Stimulated activated naive CD4-positive, alpha-beta T cell treated with Interleukin-2 at 50 U/mL for 16 hours (primary cell): ENCODE data around the gene MBNL2.
A peak's percentile ranks its signal among the peaks of the same experiment; 100 is the strongest.

ENCODE experiments used
- DNase-seq: peaks from one replicate; lab custom pipeline; 2025; lab: John Stamatoyannopoulos, UW

Gene MBNL2

DNA sequence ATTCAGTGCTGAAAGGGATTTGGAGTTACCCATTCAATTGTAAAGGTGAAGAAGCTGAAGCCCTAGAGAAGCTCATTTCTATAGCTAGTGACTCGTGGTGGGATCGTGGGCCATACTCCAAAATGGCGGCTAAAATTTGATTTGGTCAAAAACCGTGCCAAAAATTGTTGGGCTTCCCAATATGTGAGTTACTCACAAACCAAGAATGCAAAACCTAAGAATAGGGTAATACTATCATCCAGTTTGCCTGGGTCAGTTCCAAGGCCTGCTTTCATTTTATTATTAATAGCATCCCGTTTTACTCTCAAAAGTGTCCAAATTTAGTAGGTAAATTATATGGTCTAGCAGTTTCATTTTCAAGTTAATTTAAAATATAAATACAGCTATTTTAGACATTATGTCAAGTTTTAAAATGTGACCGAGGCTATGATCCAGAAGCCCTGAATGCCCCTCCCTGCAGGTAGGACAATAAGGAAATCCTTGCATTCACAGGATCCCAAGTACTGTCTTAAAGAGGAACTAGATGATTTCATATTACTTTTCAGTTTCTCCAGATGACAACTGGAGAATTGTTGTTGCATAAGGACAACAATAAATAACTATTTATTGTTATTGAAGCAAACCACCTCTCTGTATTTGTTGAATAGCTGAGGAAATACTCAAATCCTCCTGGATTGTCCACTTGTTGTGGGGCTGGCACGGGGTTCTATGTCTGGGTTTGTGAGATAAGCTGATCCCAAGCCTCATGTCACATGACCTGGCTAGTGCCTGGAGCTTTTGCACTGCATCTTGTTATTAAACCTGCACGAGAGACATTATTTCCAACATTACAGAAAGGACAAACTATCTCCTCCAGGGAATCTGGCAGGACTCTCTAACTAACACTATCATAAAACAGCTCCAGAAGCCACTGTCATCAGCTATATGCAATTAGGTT, 200.3 kb downstream of the MBNL2 start:
- DNase-seq = no peak

DNA sequence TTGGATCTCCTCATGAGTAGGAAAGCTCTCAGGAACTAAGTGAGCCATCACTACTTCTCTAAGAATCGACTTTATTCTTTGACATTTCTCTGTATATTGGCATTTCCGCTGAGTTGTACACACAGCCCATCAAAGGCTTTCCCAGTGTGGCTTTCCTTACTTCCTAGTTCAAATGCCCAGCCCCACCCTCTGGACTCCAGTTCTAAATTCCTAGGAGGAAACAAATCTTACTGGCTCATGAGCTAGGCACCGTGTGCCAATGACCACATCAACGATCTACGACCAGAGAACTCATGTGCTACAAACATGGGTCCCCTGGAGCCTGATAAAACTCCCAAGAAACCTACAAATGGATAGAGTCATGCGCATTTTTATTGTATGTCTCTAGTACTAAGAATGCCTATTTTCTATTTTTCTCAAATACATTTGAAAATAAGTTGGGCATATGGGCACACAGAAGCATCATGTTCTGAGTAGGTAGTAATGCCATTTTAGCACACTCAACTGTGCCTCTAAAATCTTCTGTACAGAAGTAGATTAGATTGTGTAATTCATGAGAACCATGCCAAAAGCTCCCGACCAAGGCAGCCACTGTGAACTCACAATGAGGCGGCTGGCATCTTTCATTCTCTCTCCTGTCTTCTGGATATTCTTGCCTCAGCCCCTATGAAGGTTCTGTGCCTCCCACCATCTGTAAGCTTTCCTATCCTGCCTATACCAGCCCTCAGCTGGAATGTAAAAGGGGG, 201.3 kb downstream of the MBNL2 start:
- no peak for DNase-seq

DNA sequence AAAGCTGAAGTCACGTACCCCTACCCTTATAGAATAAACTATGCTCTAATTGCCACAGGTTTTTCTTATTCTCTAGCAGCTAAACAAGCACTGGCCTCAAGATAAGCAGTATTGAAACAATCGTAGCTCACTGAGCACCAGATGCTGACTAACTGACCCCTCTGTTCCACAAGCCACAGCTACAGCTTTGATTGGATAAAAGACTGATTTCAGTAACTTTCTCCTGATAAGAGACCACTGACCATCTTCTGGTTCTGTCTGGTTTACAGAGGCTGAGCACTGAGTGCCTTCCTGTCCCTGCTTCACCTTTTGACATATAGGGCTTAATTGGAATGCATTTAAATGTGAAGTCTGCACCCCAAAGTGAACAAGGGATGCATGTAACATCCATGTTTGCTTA, 203.5 kb downstream of the MBNL2 start:
- DNase-seq = no peak

DNA sequence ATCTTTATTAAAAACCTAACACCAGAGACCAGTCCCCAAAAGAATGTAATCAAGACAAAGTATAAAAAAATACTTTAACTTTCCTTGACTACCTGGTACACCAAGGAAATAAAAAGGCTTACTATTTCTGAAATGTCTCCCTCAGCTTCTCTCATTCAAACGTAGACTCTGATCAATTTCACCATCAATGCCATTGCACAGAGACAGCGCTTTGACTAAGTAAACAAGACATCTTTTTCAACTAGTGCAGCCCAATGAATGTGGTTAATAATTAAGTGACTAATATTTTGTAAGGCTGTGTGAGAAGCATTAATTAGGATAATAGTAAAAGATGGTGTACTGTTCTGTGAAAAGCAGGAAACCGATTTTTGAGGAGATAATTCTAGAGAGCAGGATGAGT, 204.6 kb downstream of the MBNL2 start:
- no peak for DNase-seq

DNA sequence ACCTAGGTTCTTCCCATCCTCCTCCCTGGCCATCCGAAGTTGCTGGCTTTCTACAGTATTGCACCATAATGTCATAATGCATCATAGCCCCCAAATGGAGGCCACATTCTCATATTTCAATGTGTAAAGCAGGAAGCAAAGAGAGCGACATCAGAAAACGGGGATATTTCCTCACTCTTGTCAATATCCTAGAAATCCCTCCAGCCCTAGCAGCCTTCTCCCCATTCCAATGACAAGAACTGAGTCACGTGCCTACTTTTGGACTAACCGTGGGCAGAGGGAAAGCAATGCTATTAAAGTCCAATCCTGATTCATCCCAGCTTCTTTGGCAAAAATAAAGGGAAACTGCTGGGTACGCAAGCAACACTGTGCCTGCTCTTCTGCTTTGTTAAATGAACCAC, 207.5 kb downstream of the MBNL2 start:
- DNase-seq = no peak

DNA sequence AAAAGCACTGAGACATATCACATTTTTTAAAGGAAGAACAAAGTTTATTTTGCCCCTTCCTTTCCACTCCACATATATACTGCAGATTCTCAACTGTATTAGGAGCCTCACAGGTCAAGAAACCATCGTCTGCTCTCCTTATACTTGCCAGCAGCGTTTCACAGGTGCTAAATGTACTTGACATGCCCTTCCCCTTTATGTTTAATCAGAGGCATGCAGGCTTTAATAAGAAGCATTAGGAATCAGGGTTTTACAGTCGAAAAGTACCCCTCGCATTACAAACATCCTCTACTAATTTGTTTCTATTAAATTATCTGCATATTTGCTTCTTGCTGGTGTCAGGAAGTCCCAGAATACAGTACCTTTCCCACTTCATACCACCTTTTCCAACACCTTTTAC, 208.2 kb downstream of the MBNL2 start:
- DNase-seq = no peak

DNA sequence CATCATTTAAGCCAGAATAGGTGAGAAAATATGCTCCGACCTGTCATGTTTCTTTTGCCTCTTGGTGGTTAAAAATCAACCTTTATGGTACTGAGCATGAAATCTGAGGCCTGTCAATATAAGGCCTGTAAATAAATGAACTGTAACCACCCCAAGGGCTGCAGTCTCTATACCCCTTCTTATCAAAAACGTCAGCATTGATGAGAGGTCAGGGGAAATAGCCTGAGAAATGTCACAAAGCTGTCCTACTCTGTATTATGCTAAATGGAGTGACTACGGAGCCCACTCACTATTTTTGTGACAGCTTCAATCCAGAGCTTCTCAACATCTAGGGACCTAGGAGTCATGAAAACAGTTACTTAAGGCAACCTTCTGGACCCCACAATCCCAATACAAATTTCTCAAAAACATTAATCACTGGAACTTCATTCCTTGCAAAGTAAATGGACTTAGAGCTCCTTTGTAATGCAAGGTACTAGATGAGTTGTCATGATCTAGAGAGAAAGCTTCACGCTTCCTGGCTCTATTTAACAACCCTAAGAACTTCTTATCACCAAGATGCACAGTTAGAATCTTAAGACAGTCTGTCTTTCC, 209.1 kb downstream of the MBNL2 start:
- DNase-seq = no peak

DNA sequence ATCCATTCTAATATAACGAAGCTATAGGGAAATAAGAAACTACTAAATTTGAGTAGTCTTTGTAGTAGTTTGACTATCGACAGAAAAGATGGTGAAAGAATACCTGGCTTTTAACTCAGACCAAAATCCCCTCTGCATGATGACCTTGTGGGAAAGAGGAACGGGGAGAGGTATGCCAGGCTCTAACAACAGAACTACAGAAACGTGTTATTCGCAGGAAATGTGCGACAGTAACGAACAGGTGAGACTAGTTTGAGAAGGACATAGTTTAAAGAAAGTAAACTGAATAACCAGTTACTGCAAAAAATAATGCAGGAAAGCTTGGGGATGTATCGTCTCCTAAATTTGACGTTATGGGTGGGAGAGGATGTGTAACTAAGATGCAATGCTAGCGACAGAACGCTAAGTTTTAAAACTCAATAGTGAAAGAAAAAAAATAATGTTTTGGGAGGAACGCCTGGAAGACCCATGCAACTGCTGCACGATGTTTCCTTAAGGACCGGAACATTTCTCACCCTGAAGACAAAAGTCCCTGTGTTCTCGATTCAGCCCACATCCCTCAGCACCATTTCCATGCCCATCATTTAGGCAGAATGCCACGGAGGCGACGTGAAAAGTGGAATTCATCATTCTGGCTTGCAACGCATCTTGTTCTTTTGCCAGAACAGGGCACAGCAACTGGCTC, 210.2 kb downstream of the MBNL2 start:
- no peak for DNase-seq

DNA sequence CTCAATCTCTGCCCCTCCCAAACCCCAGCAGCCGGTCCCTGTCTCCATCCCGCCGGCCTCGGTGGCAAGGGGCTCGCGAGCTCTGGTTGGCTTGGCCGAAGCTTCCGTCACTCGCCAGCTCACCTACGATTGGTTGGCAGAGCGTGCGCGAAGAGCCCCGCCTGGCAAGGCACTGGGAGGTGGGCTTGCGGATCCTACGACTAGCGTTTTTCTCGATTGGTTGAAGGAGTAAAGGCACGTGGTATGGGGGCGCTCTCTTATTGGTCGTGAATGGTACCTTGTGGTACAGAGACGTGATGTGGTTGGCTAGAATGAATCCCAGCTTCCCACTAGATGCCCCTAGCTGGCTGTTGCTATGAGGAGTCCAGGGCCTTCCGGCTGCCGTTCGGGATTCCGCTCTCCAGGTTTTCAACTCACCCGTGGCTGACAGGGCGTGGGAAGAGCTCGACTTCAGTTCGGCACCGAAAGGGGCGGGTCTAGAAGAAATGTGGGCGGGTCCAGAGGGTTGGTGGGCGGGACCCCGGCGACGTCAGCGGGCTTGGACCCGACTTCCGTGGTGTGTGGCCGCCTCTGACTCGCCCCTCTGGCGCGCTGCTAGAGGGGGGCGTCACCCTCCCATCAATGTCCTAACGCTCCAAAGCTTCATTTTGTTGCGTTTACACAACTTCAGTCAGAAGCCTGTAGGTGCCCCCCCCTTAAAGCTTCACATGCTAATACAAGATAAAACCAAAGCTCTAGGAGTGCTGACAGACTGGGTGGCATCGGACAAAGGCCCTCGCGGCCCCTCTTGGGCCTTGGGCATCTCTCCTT, 211.0 kb downstream of the MBNL2 start:
- DNase-seq = peak; percentile 100

DNA sequence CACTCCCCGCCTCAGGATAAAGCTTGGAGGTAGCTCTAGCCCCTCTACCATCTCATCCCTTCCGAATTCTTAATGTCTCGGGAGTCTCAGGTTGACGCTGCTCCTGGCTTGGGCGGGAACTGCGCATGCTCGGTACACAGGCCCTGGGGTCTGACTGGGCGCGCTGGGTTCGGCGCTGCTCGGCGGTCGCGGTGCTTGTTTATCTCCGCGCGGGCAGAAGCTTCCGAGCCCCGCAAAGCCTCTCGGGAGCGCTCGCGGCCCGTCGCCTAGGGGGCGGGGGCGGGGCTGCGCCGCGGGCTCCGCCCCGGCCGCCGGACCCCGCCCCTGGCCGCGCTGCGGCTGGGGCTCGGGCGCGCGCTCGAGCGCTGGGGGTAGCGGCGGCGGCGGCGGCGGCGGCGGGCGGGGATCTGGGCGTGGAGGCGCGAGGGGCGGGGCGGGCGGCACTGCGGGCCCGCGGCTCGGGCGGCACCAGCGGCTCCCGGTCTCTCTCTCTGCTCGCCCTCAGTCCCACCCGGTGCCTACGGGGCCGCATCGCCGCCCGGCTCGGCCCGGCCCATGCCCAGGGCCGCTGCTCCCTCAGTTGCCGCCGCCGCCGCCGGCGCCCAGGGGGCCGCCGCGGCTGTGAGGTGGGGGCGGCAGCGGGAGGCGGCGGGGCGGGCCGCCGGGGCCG, 211.7 kb downstream of the MBNL2 start, which contains the start of gene RAP2A:
Gene RAP2A (plus strand): TSS at position 443 of the 670 bp plus-strand sequence. CDS start 302 bp downstream, outside the sequence.
- peak; percentile 90 for DNase-seq

DNA sequence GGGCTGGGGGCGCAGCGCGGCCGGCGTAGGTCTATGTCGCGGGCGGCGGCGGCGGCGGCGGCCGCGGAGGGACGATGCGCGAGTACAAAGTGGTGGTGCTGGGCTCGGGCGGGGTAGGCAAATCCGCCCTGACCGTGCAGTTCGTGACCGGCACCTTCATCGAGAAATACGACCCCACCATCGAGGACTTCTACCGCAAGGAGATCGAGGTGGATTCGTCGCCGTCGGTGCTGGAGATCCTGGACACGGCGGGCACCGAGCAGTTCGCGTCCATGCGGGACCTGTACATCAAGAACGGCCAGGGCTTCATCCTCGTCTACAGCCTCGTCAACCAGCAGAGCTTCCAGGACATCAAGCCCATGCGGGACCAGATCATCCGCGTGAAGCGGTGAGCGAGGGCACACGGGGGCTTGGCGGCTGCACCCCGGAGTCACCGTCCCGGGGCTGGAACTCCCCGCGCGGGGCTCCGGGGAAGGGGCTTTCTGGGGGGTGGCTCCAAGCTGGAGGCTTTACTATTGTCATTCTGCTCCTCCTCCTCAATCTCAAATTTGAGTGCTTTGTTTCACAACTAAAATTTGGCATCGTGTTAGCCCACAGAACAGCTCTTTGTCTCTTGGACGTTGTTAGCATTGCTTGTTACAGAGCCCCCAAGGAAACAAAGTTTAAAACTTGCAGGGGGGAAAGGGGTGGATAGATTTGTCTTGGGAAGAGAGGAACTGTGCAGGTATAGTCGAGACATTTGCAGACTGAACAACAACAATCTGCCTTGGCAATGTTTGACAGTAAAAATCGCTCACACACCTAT, 212.5 kb downstream of the MBNL2 start:
- peak; percentile 47 for DNase-seq

DNA sequence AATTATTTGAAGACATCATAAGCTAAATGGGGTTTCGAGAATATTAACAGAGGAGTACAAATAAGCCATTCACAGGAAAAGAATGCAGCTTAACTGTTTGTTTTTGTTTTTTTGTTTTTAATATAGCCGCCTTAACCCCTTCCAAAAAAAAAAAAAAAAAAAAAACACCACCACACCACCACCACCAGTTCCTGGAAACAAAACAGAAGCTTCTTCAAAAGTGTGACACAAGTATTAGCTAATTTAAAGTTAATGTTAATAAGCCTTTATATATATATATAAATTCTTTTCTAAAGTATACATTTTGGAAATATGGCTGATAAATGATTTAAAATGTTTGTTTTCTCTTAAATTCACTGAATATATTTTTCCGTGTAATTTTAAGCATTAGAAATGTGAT, 213.2 kb downstream of the MBNL2 start:
- DNase-seq = no peak

DNA sequence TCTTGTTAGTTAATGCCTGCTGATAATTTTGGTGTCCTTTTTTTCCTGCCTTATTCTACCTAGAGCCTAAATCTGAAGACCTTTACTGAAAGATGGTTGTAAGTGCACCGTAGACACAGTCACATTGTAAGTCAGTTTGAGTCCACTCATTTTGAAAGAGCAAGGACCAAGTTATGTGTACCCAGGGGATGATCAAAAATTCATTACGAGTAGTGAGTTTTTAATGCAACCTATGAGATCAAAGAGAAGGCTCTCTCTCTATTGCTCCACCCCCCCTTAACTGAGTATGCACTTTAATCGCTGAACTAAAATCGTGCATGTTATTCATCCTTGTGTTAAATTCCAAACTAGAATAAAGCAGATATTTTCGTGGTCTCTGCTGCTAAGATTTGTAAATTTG, 213.7 kb downstream of the MBNL2 start:
- no peak for DNase-seq

DNA sequence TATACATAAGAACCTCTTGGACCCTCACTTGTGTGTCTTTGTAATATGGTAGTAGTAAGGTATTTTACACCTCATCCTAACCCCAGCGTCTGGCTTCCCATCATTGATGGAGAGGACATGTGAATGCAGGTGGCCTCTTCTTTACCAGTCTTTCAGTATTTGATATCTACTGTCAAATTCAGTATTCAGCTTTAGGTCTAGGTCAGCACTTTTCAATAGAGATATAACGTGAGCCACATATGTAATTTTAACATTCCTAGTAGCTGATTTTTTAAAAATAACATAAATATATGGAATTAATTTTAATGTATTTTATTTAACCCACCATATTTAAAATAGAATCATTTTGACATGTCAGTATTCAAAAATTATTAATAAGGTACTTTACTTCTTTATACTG, 214.7 kb downstream of the MBNL2 start:
- no peak for DNase-seq

DNA sequence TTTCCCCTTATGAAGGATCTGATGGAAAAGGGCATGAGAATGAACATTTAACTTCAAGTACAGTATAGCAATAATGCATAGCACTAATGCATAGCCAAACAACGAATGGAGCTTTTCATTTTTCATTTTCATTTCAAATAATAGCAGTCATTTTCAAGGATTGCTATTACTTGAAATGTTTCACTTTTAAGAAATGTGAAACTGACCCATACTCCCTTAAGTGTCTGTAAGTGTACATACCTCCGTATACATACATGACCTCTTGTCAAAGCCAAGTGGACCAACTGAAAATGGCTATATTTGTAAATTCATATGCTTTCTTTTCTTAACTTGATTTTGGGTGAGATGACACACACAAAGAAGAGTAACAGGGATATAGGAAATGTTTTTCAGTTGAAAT, 215.6 kb downstream of the MBNL2 start:
- DNase-seq = no peak

DNA sequence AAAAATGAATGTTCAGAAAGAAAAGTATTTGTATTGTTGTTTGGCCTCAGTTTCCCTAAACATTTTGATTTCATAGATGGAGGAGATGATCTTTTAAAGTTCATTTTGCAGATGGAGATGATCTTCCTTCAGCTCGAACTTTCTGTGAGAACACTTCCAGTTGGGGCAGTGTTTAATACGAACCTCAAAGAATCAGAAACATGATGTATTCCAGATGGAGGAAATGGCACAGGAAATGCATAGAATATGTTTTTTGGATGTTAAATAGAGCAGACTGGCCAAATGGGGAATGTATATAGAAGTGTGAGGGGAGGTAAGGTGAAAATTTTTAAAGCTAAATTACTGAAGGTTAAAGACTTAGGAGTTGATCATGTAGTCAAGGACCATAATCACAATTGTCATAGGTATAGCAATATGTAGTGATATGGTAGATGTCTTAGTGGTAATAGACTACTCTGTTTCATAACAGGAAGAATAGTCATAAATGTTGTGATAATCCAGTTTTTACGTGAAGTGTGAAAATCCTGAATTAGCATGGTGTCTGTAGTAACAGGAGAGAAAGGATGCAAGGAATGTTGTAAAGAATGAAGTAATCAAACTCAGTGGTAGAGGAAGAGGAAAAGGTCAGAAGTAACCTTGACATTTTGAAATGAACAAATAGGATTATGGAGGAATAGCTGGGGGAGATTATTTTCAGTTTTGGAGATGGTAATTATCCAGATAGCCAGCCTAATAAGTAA, 216.9 kb downstream of the MBNL2 start:
- DNase-seq = no peak

DNA sequence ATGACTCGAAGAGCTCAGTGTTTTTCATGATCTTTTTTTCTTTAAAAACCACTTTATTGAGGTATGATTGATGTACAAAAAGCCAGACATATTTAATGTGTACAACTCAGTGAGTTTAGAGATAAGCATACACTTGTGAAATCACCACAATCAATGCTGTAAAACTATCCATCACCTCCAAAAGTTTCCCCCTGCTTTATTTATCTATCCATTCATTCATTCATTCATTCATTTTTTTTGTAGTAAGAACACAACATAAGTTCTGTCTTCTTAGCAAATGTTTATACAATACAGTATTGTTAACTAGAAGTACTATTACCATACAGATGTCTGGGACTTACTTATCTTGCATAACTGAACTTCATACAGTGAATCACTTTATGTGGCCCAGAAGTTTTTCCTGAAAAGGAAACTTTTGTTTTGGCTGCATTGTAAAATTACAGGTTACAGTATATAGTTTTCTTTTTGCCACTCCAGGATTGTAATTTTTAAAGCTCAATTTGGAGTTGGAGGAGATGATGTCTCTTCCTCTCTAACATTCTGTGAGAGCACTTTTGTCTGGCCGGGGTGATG, 218.6 kb downstream of the MBNL2 start:
- DNase-seq = no peak

DNA sequence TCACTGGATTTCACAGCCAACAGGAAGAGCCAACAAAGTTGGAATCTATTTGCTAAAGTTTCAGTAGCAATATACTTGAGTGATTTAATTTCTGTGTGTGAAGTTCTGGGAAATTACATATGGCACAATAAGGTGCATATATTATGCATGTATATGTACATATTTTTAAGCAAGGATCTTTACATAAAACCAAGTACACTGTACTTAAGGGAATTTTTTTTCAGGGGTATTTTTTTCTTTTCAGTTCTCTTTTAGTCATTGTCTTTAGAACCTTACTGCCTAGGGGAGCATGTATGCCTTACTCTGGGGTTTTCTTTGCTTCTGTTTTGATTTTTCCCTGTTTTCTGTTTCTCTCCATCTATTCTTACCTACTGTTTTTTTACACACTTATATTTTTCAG, 219.2 kb downstream of the MBNL2 start:
- no peak for DNase-seq
